Measurements from ENCODE around the gene SLC22A4. TPM values are rescaled to one million over a fixed set of nuclear protein-coding genes. Genes with fewer than 3 reads are reported as not detected.

The SLC22A4 gene
- total RNA-seq, 2 experiments from 2014 or later: 0.10 to 0.28 TPM

GRCh38 chr5:132266031-132266835 lies 28.0 kb upstream of the SLC22A4 start:
- no peak overlapping the region for H3K4me3 Mint-ChIP-seq
- POLR2A ChIA-PET: no interaction called here
- no peaks in the 10 kb centered on the region for H3K9me3 Mint-ChIP-seq
- CTCF ChIA-PET: interaction anchor here (1.7 kb wide), 1 partner anchor 29 kb away, joined by 6 read pairs; no protein-coding TSS in a partner anchor
- DNase-seq: peak; percentile 3
- no peak overlapping the region for H3K27ac Mint-ChIP-seq
- no peaks in the 10 kb centered on the region for H3K27me3 Mint-ChIP-seq
- H3K36me3 Mint-ChIP-seq (ENCODE audit: low read depth): no peaks in the 10 kb centered on the region
- H3K4me1 Mint-ChIP-seq: no peaks in the 10 kb centered on the region

- no peak overlapping the region for H3K4me3 Mint-ChIP-seq
- no peaks in the 10 kb centered on the region for H3K27me3 Mint-ChIP-seq
- H3K36me3 Mint-ChIP-seq (ENCODE audit: low read depth): no peaks in the 10 kb centered on the region
- no peaks in the 10 kb centered on the region for H3K9me3 Mint-ChIP-seq
- H3K27ac Mint-ChIP-seq: no peak overlapping the region
- ChIA-PET POLR2A (no interaction called here), CTCF (no interaction called here)
- peaks cover 2% of the 10 kb centered on the region for H3K4me1 Mint-ChIP-seq
- DNase-seq: peak; percentile 11
Measured at GRCh38 chr5:132266836-132267160, 27.4 kb upstream of the SLC22A4 start.

- peaks cover 2% of the 10 kb centered on the region for H3K27me3 Mint-ChIP-seq
- no peaks in the 10 kb centered on the region for H3K36me3 Mint-ChIP-seq (ENCODE audit: low read depth)
- ChIA-PET CTCF (no interaction called here), POLR2A (no interaction called here)
- DNase-seq: peak; percentile 6
- no peak overlapping the region for H3K27ac Mint-ChIP-seq
- H3K9me3 Mint-ChIP-seq: no peaks in the 10 kb centered on the region
- H3K4me3 Mint-ChIP-seq: no peak overlapping the region
- peaks cover 4% of the 10 kb centered on the region for H3K4me1 Mint-ChIP-seq
Measured at GRCh38 chr5:132267166-132267739, 26.9 kb upstream of the SLC22A4 start.

- H3K4me1 Mint-ChIP-seq: peaks cover 10% of the 10 kb centered on the region
- H3K4me3 Mint-ChIP-seq: no peak overlapping the region
- ChIA-PET POLR2A (no interaction called here), CTCF (interaction anchor here (0.7 kb wide), 1 partner anchor 13 kb away, joined by 3 read pairs; no protein-coding TSS in a partner anchor)
- no peak overlapping the region for H3K27ac Mint-ChIP-seq
- H3K9me3 Mint-ChIP-seq: no peaks in the 10 kb centered on the region
- H3K27me3 Mint-ChIP-seq: peaks cover 8% of the 10 kb centered on the region
- peak; percentile 15 for DNase-seq
- no peaks in the 10 kb centered on the region for H3K36me3 Mint-ChIP-seq (ENCODE audit: low read depth)
Measured at GRCh38 chr5:132267931-132268768, 26.0 kb upstream of the SLC22A4 start.

- POLR2A ChIA-PET: no interaction called here
Measured at GRCh38 chr5:132268769-132269551, 25.2 kb upstream of the SLC22A4 start.

GRCh38 chr5:132269635-132270334 lies 24.4 kb upstream of the SLC22A4 start:
- Mint-ChIP-seq H3K4me1 (peaks cover 10% of the 10 kb centered on the region), H3K27ac (no peak overlapping the region), H3K4me3 (no peak overlapping the region), H3K27me3 (peaks cover 18% of the 10 kb centered on the region), H3K9me3 (no peaks in the 10 kb centered on the region), H3K36me3 (ENCODE audit: low read depth) (no peaks in the 10 kb centered on the region)
- no peak for DNase-seq
- ChIA-PET CTCF (no interaction called here), POLR2A (no interaction called here)

More at GRCh38 chr5:132268769-132269551, 25.2 kb upstream of the SLC22A4 start:
- peak; percentile 11 for DNase-seq
- peaks cover 13% of the 10 kb centered on the region for H3K27me3 Mint-ChIP-seq
- peaks cover 10% of the 10 kb centered on the region for H3K4me1 Mint-ChIP-seq
- H3K4me3 Mint-ChIP-seq: no peak overlapping the region
- no peak overlapping the region for H3K27ac Mint-ChIP-seq
- no peaks in the 10 kb centered on the region for H3K9me3 Mint-ChIP-seq
- CTCF ChIA-PET: interaction anchor here (0.7 kb wide), 1 partner anchor 12 kb away, joined by 3 read pairs; no protein-coding TSS in a partner anchor
- no peaks in the 10 kb centered on the region for H3K36me3 Mint-ChIP-seq (ENCODE audit: low read depth)

GRCh38 chr5:132270335-132270665 lies 23.9 kb upstream of the SLC22A4 start:
- POLR2A ChIA-PET: no interaction called here
- Mint-ChIP-seq H3K27me3 (peaks cover 18% of the 10 kb centered on the region), H3K4me3 (no peak overlapping the region), H3K9me3 (no peaks in the 10 kb centered on the region), H3K27ac (no peak overlapping the region), H3K4me1 (peaks cover 10% of the 10 kb centered on the region), H3K36me3 (ENCODE audit: low read depth) (no peaks in the 10 kb centered on the region)
- CTCF ChIA-PET: no interaction called here
- DNase-seq: no peak

GRCh38 chr5:132270706-132271105 lies 23.5 kb upstream of the SLC22A4 start:
- Mint-ChIP-seq H3K27me3 (peaks cover 18% of the 10 kb centered on the region), H3K27ac (no peak overlapping the region), H3K9me3 (no peaks in the 10 kb centered on the region), H3K4me1 (peaks cover 10% of the 10 kb centered on the region), H3K36me3 (ENCODE audit: low read depth) (no peaks in the 10 kb centered on the region), H3K4me3 (no peak overlapping the region)
- no peak for DNase-seq
- POLR2A ChIA-PET: no interaction called here
- CTCF ChIA-PET: no interaction called here

- Mint-ChIP-seq H3K4me1 (peaks cover 10% of the 10 kb centered on the region), H3K27ac (no peak overlapping the region), H3K9me3 (no peaks in the 10 kb centered on the region), H3K27me3 (peaks cover 18% of the 10 kb centered on the region), H3K36me3 (ENCODE audit: low read depth) (no peaks in the 10 kb centered on the region), H3K4me3 (no peak overlapping the region)
- ChIA-PET CTCF (interaction anchor here (0.6 to 2.1 kb wide), 8 partner anchors 9 to 353 kb away, joined by 3 to 8 read pairs (median 5); partner anchors contain the start of gene SLC22A5), POLR2A (no interaction called here)
- DNase-seq: no peak
Measured at GRCh38 chr5:132271251-132272246, 22.6 kb upstream of the SLC22A4 start.

- peaks cover 18% of the 10 kb centered on the region for H3K27me3 Mint-ChIP-seq
- DNase-seq: peak; percentile 65
- ChIA-PET POLR2A (no interaction called here), CTCF (interaction anchor here (0.6 to 2.1 kb wide), 9 partner anchors 8 to 352 kb away, joined by 3 to 8 read pairs (median 5); partner anchors contain the start of gene SLC22A5)
- peaks cover 10% of the 10 kb centered on the region for H3K4me1 Mint-ChIP-seq
- no peak overlapping the region for H3K27ac Mint-ChIP-seq
- no peak overlapping the region for H3K4me3 Mint-ChIP-seq
- no peaks in the 10 kb centered on the region for H3K36me3 Mint-ChIP-seq (ENCODE audit: low read depth)
- H3K9me3 Mint-ChIP-seq: no peaks in the 10 kb centered on the region
Measured at GRCh38 chr5:132272311-132273210, 21.6 kb upstream of the SLC22A4 start.

- H3K27me3 Mint-ChIP-seq: peaks cover 18% of the 10 kb centered on the region
- no peaks in the 10 kb centered on the region for H3K9me3 Mint-ChIP-seq
- no peak overlapping the region for H3K4me3 Mint-ChIP-seq
- H3K4me1 Mint-ChIP-seq: peaks cover 10% of the 10 kb centered on the region
- CTCF ChIA-PET: interaction anchor here (1.3 to 2.1 kb wide), 3 partner anchors 12 to 227 kb away, joined by 3 to 8 read pairs (median 5); no protein-coding TSS in a partner anchor
- H3K27ac Mint-ChIP-seq: no peak overlapping the region
- POLR2A ChIA-PET: no interaction called here
- DNase-seq: no peak
- no peaks in the 10 kb centered on the region for H3K36me3 Mint-ChIP-seq (ENCODE audit: low read depth)
Measured at GRCh38 chr5:132273631-132274030, 20.6 kb upstream of the SLC22A4 start.
